Activated CD4-positive, alpha-beta T cell treated with anti-CD3 and anti-CD28 coated beads, Interleukin-2, amount 50 U/mL, for 48 hours (primary cell): Measurements from ENCODE around the gene MICALL1.

Experiments used
- DNase-seq, 2 experiments: peaks; one replicate each; pipeline ENCODE4 v3.0.0-alpha.2; 2020

MICALL1 gene

GRCh38 chr22:37904572-37905533, 1.2 kb upstream of the MICALL1 start:
- peak; percentile 9 to 16 for DNase-seq

DNA sequence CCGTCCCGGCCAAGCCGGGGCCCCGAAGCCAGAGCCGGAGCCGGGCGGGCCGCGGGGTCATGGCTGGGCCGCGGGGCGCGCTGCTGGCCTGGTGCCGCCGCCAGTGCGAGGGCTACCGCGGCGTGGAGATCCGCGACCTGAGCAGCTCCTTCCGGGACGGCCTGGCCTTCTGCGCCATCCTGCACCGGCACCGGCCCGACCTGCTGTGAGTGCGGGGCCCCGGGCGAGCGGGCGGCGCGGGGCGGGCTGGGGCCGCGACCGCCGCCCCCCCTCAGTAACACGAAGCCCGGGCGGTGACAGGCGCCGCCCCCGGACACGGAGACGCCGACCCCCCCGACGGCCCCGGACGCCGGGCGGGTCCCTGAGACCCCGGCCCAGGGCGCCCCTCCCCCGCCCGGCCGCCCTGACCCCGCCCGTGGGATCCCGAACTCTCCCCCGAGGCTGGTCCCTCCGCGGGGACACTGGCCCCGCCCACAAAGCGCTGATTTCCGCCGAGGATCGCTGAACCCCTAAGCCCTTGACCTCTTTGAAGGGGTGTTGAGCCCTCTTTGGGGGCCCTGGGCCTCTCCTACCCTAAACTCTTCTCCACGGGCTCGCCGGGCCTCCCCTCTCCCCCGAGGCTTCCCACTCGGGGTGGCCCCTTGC, 389 bp downstream of the MICALL1 start:
- DNase-seq = peak; percentile 48 to 61

DNA sequence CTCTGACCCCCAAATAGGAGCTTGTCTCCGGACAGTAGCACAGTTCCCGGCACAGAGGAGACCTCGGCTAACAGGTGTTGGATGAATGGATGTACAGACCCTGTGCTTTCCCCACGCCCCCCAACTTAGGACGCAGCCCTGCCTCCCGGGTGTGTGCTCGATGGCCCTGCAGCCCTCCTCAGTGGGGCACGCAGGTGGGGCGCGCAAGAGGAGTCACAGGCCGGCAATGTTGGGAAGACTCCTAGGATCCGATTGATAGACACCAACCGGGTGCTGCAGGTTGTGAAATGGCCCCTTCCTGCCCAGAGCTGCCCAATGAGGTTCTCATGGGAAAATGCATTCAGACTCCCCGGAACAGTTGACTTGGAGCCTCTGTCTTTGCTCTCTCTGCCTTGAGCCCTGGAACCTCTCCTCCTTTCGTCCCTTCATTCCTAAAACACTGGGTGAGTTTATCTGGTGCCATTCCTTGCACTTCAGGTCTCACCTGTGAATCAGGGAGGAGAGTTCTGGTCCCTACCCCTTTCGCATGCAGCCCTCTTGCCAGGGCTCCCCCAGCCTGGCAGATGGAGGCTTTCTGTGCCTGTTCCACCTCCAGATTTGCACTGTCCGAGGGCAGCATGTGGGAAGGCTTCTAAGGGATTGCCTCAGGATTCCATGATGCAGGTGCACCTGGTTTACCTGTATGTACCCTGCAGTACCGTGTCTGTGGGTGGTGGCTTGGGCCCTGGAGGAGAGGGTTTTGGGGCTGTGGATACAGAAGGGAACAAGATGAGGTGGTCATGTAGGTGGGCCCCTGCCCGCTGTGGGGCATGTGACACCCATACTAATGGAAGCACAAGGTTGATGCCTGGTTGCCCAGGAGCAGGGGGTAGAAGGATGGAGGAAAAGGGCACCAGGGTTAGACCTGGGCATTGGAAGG, 1.2 kb downstream of the MICALL1 start:
- no peak for DNase-seq

DNA sequence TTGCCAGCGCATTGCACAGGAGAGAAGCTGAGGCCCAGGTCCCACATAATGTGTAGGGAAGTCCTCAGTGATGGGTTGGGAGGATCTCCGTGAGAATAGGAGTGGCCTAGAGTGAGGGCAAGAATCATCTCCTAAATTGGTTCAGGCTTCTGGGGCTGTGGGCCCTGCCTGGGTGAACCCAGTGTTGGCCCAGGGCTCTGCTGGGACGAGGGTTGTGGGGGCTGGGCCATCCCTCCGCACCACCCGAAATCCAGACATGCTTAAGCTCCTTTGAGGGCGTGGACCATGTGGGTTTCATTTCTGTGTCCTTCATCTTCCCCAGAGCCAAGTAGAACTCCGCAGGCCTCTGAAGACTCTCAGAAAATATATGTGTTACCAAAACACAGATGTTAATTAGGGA, 3.7 kb downstream of the MICALL1 start:
- no peak for DNase-seq

DNA sequence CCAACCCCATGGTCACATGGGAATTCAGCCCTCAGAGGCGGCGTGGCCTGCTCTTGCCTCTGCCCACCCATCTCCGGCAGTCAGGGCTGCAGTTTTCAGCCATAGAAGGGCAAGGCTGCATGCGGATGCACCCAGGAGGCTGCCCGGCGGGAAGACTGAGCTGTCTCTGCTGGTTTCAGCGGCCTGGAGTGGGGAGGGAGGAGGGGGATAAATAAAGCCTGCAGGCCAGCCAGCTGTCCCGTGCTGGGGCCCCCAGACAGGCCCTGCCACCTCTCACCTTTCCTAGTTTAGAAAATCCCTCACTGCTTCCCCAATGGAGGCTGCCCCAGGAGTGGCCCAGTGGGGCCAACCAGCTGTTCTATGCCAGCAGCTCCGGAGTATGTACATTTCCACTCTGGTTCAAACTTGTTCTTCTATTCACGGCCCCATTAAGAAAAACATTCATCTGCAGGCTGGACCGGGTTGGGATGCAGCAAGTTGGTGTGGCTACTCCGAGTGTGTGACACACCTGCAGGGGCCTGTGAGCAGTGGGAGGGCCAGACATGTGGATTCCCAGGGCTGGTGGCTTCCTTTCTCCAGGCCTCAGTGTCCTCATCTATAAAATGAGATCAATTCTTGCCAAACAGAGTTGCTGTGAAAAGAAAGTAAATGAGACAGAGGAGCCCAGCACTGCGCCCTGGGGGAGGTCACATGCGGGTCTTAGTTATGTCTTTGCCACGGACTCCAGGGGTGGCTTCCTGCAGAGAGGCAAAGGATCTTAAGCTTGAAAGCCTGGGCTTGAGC, 5.0 kb downstream of the MICALL1 start:
- no peak for DNase-seq

- DNase-seq = no peak
Measured at GRCh38 chr22:37911697-37912096, 5.6 kb downstream of the MICALL1 start.

DNA sequence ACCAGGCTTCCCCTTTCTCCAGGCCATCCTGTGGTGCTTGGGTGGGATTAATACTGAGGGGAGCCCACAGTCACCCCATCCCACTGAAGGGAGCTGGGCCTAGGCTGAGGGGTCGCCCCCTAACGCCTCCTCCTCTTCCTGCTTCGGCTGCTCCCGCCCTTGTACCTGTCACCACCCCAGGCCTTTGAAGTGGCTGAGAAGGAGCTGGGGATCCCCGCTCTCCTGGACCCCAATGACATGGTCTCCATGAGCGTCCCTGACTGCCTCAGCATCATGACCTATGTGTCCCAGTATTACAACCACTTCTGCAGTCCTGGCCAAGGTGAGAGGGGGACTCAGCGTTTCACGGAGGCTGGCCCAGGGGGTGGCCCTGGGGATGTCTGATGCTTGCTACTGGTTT, 6.1 kb downstream of the MICALL1 start:
- no peak for DNase-seq

DNA sequence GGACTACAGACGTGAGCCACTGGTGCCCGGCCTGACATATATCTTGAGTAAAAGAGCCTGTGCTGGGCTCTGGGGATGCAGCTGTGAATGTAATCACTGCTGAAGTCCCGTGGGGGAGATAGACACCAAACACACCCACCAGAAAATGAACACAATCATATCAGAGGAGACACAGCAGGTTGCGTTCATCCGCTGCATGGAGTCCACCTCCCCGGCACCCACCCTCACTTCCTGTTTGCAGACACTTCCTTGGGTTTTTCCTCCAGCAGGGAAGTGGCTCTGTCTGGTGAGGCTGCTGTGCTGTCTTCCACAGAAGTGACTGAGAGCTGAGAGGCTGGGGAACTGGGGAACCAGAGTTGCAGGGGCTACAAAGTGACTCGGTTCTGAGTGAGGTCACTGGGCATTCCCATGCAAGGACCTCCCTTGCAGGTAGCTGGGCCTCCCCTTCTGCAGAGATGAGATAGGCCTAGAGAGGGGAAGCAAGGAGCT, 7.2 kb downstream of the MICALL1 start:
- no peak for DNase-seq

DNA sequence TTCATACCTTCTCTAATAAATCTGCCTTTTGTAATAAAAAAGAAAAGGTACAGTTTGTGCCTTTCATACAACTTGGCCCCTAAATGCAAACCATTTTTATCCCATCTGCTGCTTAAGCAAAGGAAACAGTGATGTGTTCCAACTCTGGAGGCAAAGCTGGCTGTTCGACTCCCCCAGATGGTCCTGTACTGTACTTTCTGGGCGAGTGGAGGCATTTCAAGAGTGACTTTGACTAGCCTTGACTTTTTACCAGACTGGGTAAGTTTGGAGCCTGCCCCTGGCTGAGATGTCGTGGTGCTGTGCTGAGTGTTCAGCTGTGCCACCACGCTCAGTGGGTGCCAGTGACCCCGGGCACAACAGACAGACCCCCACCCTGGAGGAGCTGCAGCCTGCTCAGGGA, 10.2 kb downstream of the MICALL1 start:
- no peak for DNase-seq

DNA sequence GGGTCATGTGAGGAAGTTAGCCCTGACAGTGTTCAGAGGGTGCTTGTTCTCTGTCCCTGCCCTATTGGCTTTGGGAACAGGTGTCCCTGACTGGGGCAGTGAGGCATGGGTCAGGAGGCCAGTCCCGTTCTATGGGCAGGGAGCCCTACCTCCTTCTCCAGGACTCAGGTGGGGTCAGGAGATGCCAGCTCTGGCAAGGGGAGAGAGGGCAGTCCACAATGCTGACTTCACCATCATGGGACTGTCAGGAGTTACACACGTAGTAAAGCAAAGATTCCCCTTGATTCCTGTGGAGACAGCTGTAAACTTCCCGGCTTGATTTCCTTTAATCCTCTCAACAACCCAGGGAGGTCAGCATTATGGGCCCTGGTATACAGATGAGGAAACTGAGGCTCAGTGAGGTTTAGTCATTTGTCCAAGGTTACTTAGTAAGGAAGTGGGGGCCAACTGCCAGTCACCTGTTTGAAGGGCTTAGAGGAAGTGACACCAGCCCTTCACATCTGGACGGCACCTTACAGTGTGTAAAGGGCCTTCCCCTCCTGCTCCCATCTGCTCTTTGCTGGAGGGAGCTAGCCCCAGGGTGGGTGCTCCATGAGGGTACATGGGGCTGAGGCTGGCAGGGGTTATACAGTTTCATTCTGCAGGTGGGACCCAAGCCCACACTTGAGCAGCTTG, 11.9 kb downstream of the MICALL1 start:
- DNase-seq = no peak

GRCh38 chr22:37918580-37919270, 12.6 kb downstream of the MICALL1 start:
- no peak for DNase-seq

- DNase-seq = no peak
Measured at GRCh38 chr22:37920126-37920525, 14.0 kb downstream of the MICALL1 start.

DNA sequence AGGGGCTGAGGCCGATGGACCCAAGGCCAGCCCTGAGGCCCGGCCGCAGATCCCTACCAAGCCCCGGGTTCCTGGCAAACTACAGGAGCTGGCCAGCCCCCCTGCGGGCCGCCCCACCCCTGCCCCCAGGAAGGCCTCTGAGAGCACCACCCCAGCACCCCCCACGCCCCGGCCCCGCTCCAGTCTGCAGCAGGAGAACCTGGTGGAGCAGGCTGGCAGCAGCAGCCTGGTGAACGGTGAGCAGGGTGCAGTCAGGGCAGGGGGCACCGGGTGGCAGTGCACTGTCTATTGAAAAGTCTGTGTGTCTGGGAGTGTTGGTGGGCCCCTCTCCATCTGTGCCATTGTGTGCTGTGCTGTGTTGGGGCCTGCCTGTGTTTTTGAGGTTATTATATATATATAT, 16.1 kb downstream of the MICALL1 start:
- DNase-seq = no peak

- DNase-seq = no peak
Measured at GRCh38 chr22:37923927-37924326, 17.8 kb downstream of the MICALL1 start.

- no peak for DNase-seq
Measured at GRCh38 chr22:37924386-37925065, 18.4 kb downstream of the MICALL1 start.

DNA sequence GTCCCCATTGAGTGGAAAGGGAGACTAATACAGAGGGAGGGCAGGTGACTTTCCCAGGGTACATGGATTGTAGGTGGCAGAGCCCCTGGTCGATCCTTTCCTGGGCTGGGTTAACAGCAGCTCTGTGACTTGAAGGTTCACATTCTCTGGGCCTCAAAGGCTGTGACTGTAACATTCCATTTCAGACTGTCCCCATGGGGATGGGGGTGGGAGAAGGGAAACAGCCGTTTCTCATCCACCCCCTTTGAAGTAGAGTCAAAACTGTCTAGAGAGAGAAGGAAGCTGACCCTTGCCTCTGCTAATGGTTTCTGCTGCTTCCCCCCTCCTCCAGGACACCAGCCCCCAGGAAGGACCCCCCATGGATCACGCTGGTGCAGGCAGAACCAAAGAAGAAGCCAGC, 19.2 kb downstream of the MICALL1 start:
- DNase-seq = no peak

GRCh38 chr22:37925767-37926166, 19.7 kb downstream of the MICALL1 start:
- DNase-seq = no peak

GRCh38 chr22:37926358-37926757, 20.3 kb downstream of the MICALL1 start:
- no peak for DNase-seq

DNA sequence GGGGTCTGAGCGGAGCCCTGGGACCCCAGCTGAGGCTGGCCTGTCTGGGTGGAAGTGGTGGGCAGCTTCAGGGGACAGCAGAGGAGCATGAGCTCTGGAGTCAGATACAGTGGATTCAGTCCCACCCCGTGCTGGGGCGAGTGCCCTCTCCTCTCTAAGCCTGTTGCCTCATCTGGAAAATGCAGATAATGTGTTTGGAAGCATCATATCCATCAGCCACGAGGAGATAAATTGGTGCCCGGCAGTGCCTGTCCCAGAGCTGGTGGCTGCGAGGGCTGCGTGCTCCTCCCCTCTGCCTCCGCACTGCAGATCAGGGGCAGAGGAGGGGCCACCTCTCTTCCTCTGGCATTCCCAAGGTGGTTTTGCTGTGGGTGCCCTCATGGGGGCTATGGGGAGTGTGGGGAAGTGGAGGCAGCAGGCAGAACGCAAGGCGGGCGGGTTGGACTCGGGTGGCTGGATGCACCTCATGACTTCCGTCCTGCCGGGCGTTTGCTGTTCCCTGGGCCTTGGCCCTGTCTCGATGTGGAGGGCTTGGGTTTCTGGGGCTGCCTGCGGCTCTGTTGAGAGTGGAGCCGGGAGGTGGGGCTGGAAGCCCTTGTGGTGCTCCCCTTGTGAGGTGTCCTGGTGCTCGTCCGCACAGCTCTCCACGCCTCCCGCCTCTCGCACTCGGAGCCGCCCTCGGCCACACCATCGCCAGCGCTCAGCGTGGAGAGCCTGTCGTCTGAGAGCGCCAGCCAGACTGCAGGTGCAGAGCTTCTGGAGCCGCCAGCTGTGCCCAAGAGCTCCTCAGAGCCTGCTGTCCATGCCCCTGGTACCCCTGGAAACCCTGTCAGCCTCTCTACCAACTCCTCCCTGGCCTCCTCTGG, 20.9 kb downstream of the MICALL1 start:
- no peak for DNase-seq

- no peak for DNase-seq
Measured at GRCh38 chr22:37927637-37927936, 21.5 kb downstream of the MICALL1 start.
